SK-N-SH (cell line): Measurements from ENCODE around the gene TOM1L2. TPM values are rescaled to one million over a fixed set of nuclear protein-coding genes. Genes with fewer than 3 reads are reported as not detected.

Experiments used
- CTCF ChIA-PET: fragments of 300-600, 350-600 bp; formaldehyde crosslinking; extraction: SDS; loops from one replicate; lab custom pipeline; 2021; lab: Yijun Ruan, JAX
- POLR2A ChIA-PET: fragments of 350-600 bp; sonication (Branson Sonifier 250); formaldehyde crosslinking; extraction: SDS; loops from one replicate; lab custom pipeline; 2020; ENCODE audit warnings: antibody characterized with exemption, inconsistent platforms; lab: Yijun Ruan, JAX
- DNase-seq: peaks from one replicate; pipeline ENCODE4 v3.0.0; 2012
- H2AFZ ChIP-seq: fragments of 200-600 bp; sonication (generic); 2 replicates; pipeline ENCODE4 v1.8.1; 2016; ENCODE audit warnings: antibody characterized with exemption, mild to moderate bottlenecking, low read depth
- H3F3A ChIP-seq: fragments of 200-600 bp; sonication (generic); replicated peaks from 2 replicates; pipeline ENCODE3; 2016; ENCODE audit warnings: antibody characterized with exemption, mild to moderate bottlenecking; ENCODE audit not compliant: insufficient read depth
- H3K27ac ChIP-seq, 2 experiments: fragments of 200-500 bp in 1 of 2; fragments of 200-600 bp in 1 of 2; sonication (Bioruptor generic) in 1 of 2; sonication (generic), shearing (Covaris generic) in 1 of 2; 2 replicates each; pipeline versions ENCODE4 v1.5.1 to v1.6.1; 2014 to 2016; ENCODE audit warnings: low read depth in 2 of 2, inconsistent platforms in 1 of 2, low read length in 1 of 2, mild to moderate bottlenecking in 1 of 2, mixed read lengths in 1 of 2
- H3K27me3 ChIP-seq: fragments of 200-600 bp; sonication (generic), shearing (Covaris generic); 2 replicates; pipeline ENCODE4 v1.6.1; 2016; ENCODE audit warnings: mixed run types; ENCODE audit not compliant: insufficient read depth
- H3K36me3 ChIP-seq, 2 experiments: fragments of 200-500 bp in 1 of 2; fragments of 200-600 bp in 1 of 2; sonication (Bioruptor generic) in 1 of 2; sonication (generic) in 1 of 2; replicated peaks in 1 of 2; 2 replicates each; pipeline versions ENCODE3 to v1.5.1; 2014 to 2016; ENCODE audit warnings: low read length in 1 of 2, mild to moderate bottlenecking in 1 of 2; ENCODE audit not compliant: insufficient read depth in 2 of 2, control insufficient read depth in 1 of 2
- H3K4me1 ChIP-seq, 2 experiments: fragments of 200-500 bp in 1 of 2; fragments of 200-600 bp in 1 of 2; sonication (Bioruptor generic) in 1 of 2; sonication (generic), shearing (Covaris generic) in 1 of 2; 2 replicates each; pipeline versions ENCODE4 v1.5.1 to v1.6.1; 2014 to 2016; ENCODE audit warnings: low read depth in 1 of 2, low read length in 1 of 2, mixed run types in 1 of 2; ENCODE audit not compliant: insufficient read depth in 2 of 2, control insufficient read depth in 1 of 2
- H3K4me2 ChIP-seq: fragments of 200-600 bp; sonication (generic), shearing (Covaris generic); 2 replicates; pipeline ENCODE4 v1.6.1; 2017; ENCODE audit warnings: mixed run types
- H3K4me3 ChIP-seq, 2 experiments: fragments of 200-500 bp in 1 of 2; fragments of 200-600 bp in 1 of 2; sonication (Bioruptor generic) in 1 of 2; sonication (generic), shearing (Covaris generic) in 1 of 2; 2 replicates each; pipeline versions ENCODE4 v1.5.1 to v1.8.1; 2014 to 2016; ENCODE audit warnings: low read depth in 2 of 2, inconsistent platforms in 1 of 2, low read length in 1 of 2, mild to moderate bottlenecking in 1 of 2, mixed read lengths in 1 of 2, moderate library complexity in 1 of 2
- H3K79me2 ChIP-seq: fragments of 200-600 bp; sonication (generic); 2 replicates; pipeline ENCODE4 v1.8.1; 2017; ENCODE audit warnings: mild to moderate bottlenecking; ENCODE audit not compliant: insufficient read depth
- H3K9ac ChIP-seq: fragments of 200-600 bp; sonication (generic); 2 replicates; pipeline ENCODE4 v1.6.1; 2017; ENCODE audit warnings: mixed run types
- H3K9me2 ChIP-seq: fragments of 200-600 bp; sonication (generic); 2 replicates; pipeline ENCODE4 v1.6.1; 2017; ENCODE audit warnings: mixed run types
- H3K9me3 ChIP-seq: fragments of 200-600 bp; sonication (generic); 2 replicates; pipeline ENCODE4 v1.6.1; 2017; ENCODE audit warnings: mixed run types, mild to moderate bottlenecking, moderate library complexity
- H4K20me1 ChIP-seq: fragments of 200-600 bp; sonication (generic); 2 replicates; pipeline ENCODE4 v1.6.1; 2017; ENCODE audit warnings: mild to moderate bottlenecking, mixed run types; ENCODE audit not compliant: insufficient read depth
- ELF1 ChIP-seq: IDR thresholded peaks from 2 replicates; pipeline ENCODE4 v1.4.0; 2012
- FOXM1 ChIP-seq: IDR thresholded peaks from 2 replicates; pipeline ENCODE4 v1.4.0; 2012; ENCODE audit warnings: low read depth, mild to moderate bottlenecking
- GABPA ChIP-seq: IDR thresholded peaks from 2 replicates; pipeline ENCODE4 v1.4.0; 2012; ENCODE audit warnings: low read depth, mild to moderate bottlenecking
- GATA2 ChIP-seq: sonication (generic); formaldehyde crosslinking; IDR thresholded peaks from 2 replicates; pipeline ENCODE4 v1.5.0; 2020; ENCODE audit warnings: mild to moderate bottlenecking, missing genetic modification reagents
- JUND ChIP-seq: IDR thresholded peaks from 2 replicates; pipeline ENCODE4 v1.4.0; 2012
- MXI1 ChIP-seq: IDR thresholded peaks from 2 replicates; pipeline ENCODE4 v1.6.1; 2012; ENCODE audit warnings: mild to moderate bottlenecking, low read depth, low read length, improper control_type of control experiment
- RAD21 ChIP-seq: IDR thresholded peaks from 2 replicates; pipeline ENCODE4 v1.6.1; 2012; ENCODE audit warnings: mild to moderate bottlenecking, low read length
- RFX5 ChIP-seq: IDR thresholded peaks from 2 replicates; pipeline ENCODE4 v1.6.1; 2012; ENCODE audit warnings: mild to moderate bottlenecking, improper control_type of control experiment, low read length
- SMC3 ChIP-seq: IDR thresholded peaks from 2 replicates; pipeline ENCODE4 v1.6.1; 2012; ENCODE audit warnings: low read depth, low read length, improper control_type of control experiment
- WGBS: methylation state at CpG from one replicate; pipeline ENCODE4 v1.1.6; 2017; ENCODE audit warnings: low lambda C conversion rate; 5-methylcytosine and 5-hydroxymethylcytosine counted together
- polyA plus RNA-seq, 3 experiments: library from polyadenylated mRNA; depleted of rRNA; stranded (reverse); fragments of >200 nt; gene quantifications; 2 replicates each; pipeline ENCODE4 v1.2.3, GENCODE V29; 2012
- TF ChIP-seq, protein P1 (sequence below): fragments of 200-600 bp; sonication (generic); IDR thresholded peaks from 2 replicates; pipeline ENCODE4 v1.6.1; 2017; ENCODE audit warnings: antibody characterized with exemption, mild to moderate bottlenecking, moderate library complexity

The TOM1L2 gene
- polyA plus RNA-seq, 1 of the 3 experiments (the other 2 are of a cell fraction): 85.4 TPM

DNA sequence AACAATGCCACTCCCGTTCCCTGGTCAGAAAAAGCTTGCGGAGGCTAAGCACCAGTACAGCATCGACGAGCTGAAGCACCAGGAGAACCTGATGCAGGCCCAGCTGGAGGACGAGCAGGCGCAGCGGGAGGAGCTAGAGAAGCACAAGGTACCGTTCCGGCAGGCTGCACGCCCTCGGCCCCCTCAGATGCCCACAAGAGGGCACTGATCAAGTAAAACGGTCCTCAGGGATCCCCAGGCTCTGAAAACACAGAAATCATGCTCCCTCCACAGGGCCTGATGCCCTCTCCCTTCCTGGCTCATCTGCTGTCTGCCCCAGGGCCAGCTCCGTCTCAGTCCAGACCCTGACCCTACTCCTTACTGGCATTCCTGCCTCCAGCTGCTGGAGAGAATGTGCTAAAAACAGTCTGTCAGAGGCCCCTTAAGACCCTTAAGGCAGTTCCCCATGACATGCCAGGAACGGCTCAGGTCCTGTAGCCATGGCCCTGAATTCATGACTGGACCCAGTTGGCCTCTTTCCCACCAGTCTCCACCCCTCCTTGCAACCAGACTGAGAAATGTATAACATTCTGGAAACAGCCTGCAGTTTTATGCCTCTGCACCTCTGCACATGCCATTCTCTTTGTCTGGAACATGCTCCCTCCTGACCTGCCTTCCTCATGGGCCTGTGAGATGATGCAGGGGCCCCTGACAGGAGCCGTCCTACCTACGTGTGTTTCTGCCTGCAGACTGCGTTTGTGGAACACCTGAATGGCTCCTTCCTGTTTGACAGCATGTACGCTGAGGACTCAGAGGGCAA is 22.3 kb upstream of the TOM1L2 start:
- Histone ChIP-seq H3K27ac (peak overlapping the region in 1 of 2 experiments; percentile 62; a peak in 1 of 4 replicates), H3K79me2 (no peaks in the 10 kb centered on the region), H3F3A (peaks cover 13% of the 10 kb centered on the region), H3K4me1 (peaks cover 4 to 26% of the 10 kb centered on the region in 2 experiments; a peak in 2 of 4 replicates), H3K9ac (no peak overlapping the region), H4K20me1 (no peaks in the 10 kb centered on the region), H3K9me3 (no peaks in the 10 kb centered on the region), H3K4me2 (no peak overlapping the region), H3K9me2 (no peaks in the 10 kb centered on the region), H3K4me3 (no peak overlapping the region), H2AFZ (no peak overlapping the region), H3K27me3 (no peaks in the 10 kb centered on the region), H3K36me3 (no peaks in the 10 kb centered on the region)
- 94% methylated on average over 7 of the region's 18 CpGs for WGBS
- ChIA-PET CTCF (interaction anchor here (0.6 to 3.0 kb wide), 19 partner anchors 8 to 679 kb away, joined by 3 to 40 read pairs (median 5); partner anchors contain the start of gene ATPAF2), POLR2A (interaction anchor here (1.6 kb wide), 1 partner anchor 39 kb away, joined by 3 read pairs; no protein-coding TSS in a partner anchor)
- TF ChIP-seq MXI1: peak; percentile 28; the same call in 1 of the 2 replicates
- peak; percentile 68 for TF ChIP-seq RAD21
- TF ChIP-seq, protein P1, sequence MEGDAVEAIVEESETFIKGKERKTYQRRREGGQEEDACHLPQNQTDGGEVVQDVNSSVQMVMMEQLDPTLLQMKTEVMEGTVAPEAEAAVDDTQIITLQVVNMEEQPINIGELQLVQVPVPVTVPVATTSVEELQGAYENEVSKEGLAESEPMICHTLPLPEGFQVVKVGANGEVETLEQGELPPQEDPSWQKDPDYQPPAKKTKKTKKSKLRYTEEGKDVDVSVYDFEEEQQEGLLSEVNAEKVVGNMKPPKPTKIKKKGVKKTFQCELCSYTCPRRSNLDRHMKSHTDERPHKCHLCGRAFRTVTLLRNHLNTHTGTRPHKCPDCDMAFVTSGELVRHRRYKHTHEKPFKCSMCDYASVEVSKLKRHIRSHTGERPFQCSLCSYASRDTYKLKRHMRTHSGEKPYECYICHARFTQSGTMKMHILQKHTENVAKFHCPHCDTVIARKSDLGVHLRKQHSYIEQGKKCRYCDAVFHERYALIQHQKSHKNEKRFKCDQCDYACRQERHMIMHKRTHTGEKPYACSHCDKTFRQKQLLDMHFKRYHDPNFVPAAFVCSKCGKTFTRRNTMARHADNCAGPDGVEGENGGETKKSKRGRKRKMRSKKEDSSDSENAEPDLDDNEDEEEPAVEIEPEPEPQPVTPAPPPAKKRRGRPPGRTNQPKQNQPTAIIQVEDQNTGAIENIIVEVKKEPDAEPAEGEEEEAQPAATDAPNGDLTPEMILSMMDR: peak; percentile 53
- TF ChIP-seq FOXM1: no peak
- peak; percentile 73 for TF ChIP-seq SMC3
- no peak for TF ChIP-seq GABPA
- no peak for TF ChIP-seq RFX5
- DNase-seq: peak; percentile 86

DNA sequence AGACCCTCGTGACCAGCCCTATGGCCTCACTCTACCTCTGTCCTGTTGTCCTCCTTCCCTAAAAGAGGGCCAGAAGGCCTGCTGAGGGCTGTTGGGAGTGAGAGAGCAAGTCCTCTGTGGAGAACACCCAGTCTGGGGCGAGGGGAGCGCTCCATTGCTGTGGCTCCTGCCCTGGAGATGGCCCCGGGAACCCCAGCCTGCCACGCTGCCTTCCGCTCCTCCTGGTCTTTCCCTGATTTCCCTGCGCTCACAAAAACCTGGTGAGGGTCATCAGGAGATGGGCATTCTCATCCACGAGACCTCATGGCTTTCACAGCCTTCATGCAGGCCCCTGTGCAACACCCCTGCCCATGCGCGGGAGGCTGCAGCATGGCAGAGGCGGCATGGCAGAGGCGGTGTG is 21.7 kb upstream of the TOM1L2 start:
- no peak overlapping the region for H3K4me3 ChIP-seq
- H2AFZ ChIP-seq: no peak overlapping the region
- peaks cover 13% of the 10 kb centered on the region for H3F3A ChIP-seq
- CTCF ChIA-PET: interaction anchor here (0.6 to 3.0 kb wide), 17 partner anchors 9 to 105 kb away, joined by 3 to 40 read pairs (median 5); partner anchors contain the start of gene ATPAF2
- TF ChIP-seq ELF1 (no peak), GATA2 (CRISPR knock-in tag) (no peak), JUND (no peak), GABPA (no peak)
- TF ChIP-seq, all 33 proteins: peak for 0
- Histone ChIP-seq H3K9ac (no peak overlapping the region), H3K27ac (peak overlapping the region in 1 of 2 experiments; percentile 7; a peak in 1 of 4 replicates), H3K9me2 (no peaks in the 10 kb centered on the region), H3K27me3 (no peaks in the 10 kb centered on the region), H3K79me2 (no peaks in the 10 kb centered on the region), H3K9me3 (no peaks in the 10 kb centered on the region), H3K36me3 (no peaks in the 10 kb centered on the region), H3K4me2 (no peak overlapping the region), H4K20me1 (no peaks in the 10 kb centered on the region), H3K4me1 (peaks cover 4 to 20% of the 10 kb centered on the region in 2 experiments; a peak in 2 of 4 replicates)
- DNase-seq: no peak
- POLR2A ChIA-PET: interaction anchor here (0.6 to 1.6 kb wide), 2 partner anchors 39 to 157 kb away, joined by 3 read pairs; partner anchors contain the start of gene SREBF1
- 94% methylated on average over 12 of the region's 12 CpGs for WGBS
